ENCODE data around the gene ARHGAP18.

Gene ARHGAP18

GRCh38 chr6:129730477-129731165 lies 20.6 kb upstream of the ARHGAP18 start:
- TF ChIP-seq RAD21 (IDR thresholded peaks at IDR 0.05; ENCODE audit: low read depth) (peak; percentile 91), EGR1 (IDR thresholded peaks at IDR 0.05) (no peak)

DNA sequence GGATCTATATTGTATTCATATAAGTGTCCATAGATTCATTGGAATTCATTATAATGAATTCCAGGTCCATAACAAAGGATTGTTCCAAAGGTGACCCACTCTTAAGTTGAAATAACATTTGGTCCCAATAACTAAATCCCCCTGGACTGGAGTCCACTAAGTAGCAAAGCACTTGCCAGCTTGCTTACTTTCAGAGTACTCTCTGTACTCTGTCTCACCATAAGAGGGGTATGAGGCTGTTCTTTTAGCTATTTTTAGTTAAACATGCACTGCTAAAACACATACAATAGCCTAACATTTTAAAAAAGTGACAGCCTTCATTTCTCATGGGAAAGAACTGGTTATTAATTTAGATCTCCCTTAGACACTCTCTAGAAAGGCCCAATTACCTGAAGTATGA lies 16.7 kb upstream of the ARHGAP18 start:
- TF ChIP-seq, protein P1, sequence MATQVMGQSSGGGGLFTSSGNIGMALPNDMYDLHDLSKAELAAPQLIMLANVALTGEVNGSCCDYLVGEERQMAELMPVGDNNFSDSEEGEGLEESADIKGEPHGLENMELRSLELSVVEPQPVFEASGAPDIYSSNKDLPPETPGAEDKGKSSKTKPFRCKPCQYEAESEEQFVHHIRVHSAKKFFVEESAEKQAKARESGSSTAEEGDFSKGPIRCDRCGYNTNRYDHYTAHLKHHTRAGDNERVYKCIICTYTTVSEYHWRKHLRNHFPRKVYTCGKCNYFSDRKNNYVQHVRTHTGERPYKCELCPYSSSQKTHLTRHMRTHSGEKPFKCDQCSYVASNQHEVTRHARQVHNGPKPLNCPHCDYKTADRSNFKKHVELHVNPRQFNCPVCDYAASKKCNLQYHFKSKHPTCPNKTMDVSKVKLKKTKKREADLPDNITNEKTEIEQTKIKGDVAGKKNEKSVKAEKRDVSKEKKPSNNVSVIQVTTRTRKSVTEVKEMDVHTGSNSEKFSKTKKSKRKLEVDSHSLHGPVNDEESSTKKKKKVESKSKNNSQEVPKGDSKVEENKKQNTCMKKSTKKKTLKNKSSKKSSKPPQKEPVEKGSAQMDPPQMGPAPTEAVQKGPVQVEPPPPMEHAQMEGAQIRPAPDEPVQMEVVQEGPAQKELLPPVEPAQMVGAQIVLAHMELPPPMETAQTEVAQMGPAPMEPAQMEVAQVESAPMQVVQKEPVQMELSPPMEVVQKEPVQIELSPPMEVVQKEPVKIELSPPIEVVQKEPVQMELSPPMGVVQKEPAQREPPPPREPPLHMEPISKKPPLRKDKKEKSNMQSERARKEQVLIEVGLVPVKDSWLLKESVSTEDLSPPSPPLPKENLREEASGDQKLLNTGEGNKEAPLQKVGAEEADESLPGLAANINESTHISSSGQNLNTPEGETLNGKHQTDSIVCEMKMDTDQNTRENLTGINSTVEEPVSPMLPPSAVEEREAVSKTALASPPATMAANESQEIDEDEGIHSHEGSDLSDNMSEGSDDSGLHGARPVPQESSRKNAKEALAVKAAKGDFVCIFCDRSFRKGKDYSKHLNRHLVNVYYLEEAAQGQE (IDR thresholded peaks at IDR 0.05; ENCODE audit: low read depth) = no peak
- TF ChIP-seq TAF1 (IDR thresholded peaks at IDR 0.05; ENCODE audit: low read depth) (no peak), YY1 (IDR thresholded peaks at IDR 0.05; ENCODE audit: low read depth) (no peak), EP300 (IDR thresholded peaks at IDR 0.05; ENCODE audit: borderline replicate concordance) (no peak), CEBPB (IDR thresholded peaks at IDR 0.05) (no peak), CREB1 (IDR thresholded peaks at IDR 0.05; ENCODE audit: low read depth) (no peak), EGR1 (IDR thresholded peaks at IDR 0.05) (no peak), USF1 (IDR thresholded peaks at IDR 0.05) (no peak), RAD21 (IDR thresholded peaks at IDR 0.05; ENCODE audit: low read depth) (no peak), TCF12 (IDR thresholded peaks at IDR 0.05; ENCODE audit: low read depth) (no peak), NFIC (IDR thresholded peaks at IDR 0.05) (no peak), FOXM1 (IDR thresholded peaks at IDR 0.05; ENCODE audit: borderline replicate concordance, low read depth) (no peak)

DNA sequence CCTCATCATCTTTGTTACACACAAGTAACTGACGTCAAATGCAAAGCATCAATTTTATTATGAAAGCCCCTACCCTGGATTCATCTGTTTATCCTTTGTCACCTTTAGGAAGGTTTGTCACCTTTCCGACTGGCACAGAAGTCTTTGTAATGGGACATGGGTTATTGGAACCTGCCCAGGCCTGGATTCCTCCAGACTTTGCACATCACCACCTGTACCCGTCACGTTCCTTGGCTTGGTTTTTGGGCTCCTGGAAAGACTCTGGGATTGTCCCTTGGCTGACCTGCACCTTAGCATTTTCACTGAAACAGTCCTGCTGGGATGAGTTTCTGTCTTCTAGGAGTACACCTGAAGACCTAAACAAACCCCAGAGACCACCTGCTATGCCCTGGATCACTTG lies 15.4 kb upstream of the ARHGAP18 start:
- TF ChIP-seq NFIC (IDR thresholded peaks at IDR 0.05) = no peak
- no peak for TF ChIP-seq EP300 (IDR thresholded peaks at IDR 0.05; ENCODE audit: borderline replicate concordance)
- TF ChIP-seq, protein P1 (IDR thresholded peaks at IDR 0.05; ENCODE audit: low read depth) = no peak

GRCh38 chr6:129719692-129720091 lies 9.7 kb upstream of the ARHGAP18 start:
- TF ChIP-seq TCF12 (IDR thresholded peaks at IDR 0.05; ENCODE audit: low read depth) = no peak
- no peak for TF ChIP-seq FOXM1 (IDR thresholded peaks at IDR 0.05; ENCODE audit: borderline replicate concordance, low read depth)
- TF ChIP-seq EGR1 (IDR thresholded peaks at IDR 0.05) = no peak
- TF ChIP-seq USF1 (IDR thresholded peaks at IDR 0.05) = no peak
- TF ChIP-seq ZBTB7A (IDR thresholded peaks at IDR 0.05; ENCODE audit: low read depth) = no peak
- TF ChIP-seq NFIC (IDR thresholded peaks at IDR 0.05) = no peak
- no peak for TF ChIP-seq YY1 (IDR thresholded peaks at IDR 0.05; ENCODE audit: low read depth)
- TF ChIP-seq EP300 (IDR thresholded peaks at IDR 0.05; ENCODE audit: borderline replicate concordance) = no peak
- no peak for TF ChIP-seq CEBPB (IDR thresholded peaks at IDR 0.05)

DNA sequence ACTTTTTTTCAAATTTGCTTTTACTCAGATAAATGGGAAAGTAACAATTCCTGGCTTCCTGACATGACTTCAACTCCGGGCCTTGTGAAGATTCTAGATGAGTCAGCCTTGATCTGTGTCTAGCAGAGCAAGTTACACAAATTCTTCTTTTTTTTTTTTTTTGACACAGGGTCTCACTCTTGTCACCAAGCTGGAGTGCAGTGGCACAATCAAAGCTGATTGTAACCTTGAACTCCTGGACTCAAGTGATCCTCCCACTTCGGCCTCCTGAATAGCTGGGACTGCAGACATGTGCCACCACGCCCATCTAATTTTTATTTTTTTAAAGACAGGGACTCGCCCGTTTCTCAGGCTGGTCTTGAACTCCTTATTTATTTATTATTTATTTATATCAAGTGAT lies 7.3 kb upstream of the ARHGAP18 start:
- TF ChIP-seq EGR1 (IDR thresholded peaks at IDR 0.05) (no peak), NFIC (IDR thresholded peaks at IDR 0.05) (no peak), ZBTB7A (IDR thresholded peaks at IDR 0.05; ENCODE audit: low read depth) (no peak), TAF1 (IDR thresholded peaks at IDR 0.05; ENCODE audit: low read depth) (no peak), EP300 (IDR thresholded peaks at IDR 0.05; ENCODE audit: borderline replicate concordance) (no peak), RAD21 (IDR thresholded peaks at IDR 0.05; ENCODE audit: low read depth) (no peak), TEAD4 (IDR thresholded peaks at IDR 0.05) (no peak), MAX (IDR thresholded peaks at IDR 0.05) (no peak)
- TF ChIP-seq, protein P1 (IDR thresholded peaks at IDR 0.05; ENCODE audit: low read depth) = no peak
